Measurements from ENCODE around the gene TRIM60. TPM values are rescaled to one million over a fixed set of nuclear protein-coding genes. Genes with fewer than 3 reads are reported as not detected.
A peak's percentile ranks its signal among the peaks of the same experiment; 100 is the strongest.
"Not testable (repeated sequence)": the region's sequence is repeated elsewhere in the genome, so short reads cannot be mapped to it uniquely, and the experiment has no call there.

Gene TRIM60
- total RNA-seq, 1 experiment from 2014 or later = not detected

DNA sequence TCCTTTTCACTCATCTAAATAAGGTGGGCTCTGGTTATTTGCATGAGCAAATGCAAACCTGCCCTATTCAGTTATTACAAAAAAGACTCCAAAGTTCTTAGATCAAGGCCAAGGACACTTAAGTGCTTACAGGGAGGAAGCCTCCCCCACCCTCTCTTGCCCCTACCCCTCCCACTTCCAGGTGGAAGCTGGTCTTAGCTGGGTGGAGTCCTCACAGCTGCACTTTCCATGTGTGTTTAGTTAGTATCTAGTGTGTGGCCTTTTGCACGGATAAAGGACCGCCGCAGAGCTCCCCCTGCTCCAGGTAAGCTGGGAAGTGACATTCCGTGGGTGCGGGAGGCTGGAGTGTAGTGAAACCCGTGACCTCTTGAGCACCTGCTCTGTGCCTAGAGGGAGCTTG is 21.8 kb downstream of the TRIM60 start, which contains the start of gene TRIM75:
Gene TRIM75 (plus strand): TSS at position 222 of the 400 bp plus-strand sequence. CDS start 5,282 bp downstream, outside the sequence.
- DNase-seq (ENCODE audit: low read depth) = no peak

DNA sequence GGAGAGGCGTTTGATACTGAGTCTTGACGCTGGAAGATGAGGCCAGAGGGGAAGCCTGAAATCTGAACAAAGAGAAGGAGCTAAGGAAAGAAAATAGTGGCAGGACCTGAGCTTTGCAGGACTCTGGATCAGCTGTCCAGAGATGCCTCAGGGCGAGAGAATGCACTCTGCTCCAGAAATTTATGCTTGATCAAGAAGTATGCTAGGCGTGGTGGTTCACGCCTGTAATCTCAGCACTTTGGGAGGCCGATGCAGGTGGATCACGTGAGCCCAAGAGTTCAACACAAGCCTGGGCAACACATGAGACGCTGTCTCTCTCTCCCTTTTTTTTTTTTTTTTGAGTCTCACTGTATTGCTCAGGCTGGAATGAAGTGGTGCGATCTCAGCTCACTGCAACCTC is 23.8 kb downstream of the TRIM60 start:
- no peak for DNase-seq (ENCODE audit: low read depth)

GRCh38 chr4:165058666-165059065 is 26.9 kb downstream of the TRIM60 start:
- DNase-seq (ENCODE audit: low read depth) = peak; percentile 91

GRCh38 chr4:165059386-165059785 is 27.6 kb downstream of the TRIM60 start:
- DNase-seq (ENCODE audit: low read depth) = peak; percentile 12

- DNase-seq (ENCODE audit: low read depth) = peak; percentile 18
These were observed 29.1 kb downstream of the TRIM60 start for GRCh38 chr4:165060938-165061337.

DNA sequence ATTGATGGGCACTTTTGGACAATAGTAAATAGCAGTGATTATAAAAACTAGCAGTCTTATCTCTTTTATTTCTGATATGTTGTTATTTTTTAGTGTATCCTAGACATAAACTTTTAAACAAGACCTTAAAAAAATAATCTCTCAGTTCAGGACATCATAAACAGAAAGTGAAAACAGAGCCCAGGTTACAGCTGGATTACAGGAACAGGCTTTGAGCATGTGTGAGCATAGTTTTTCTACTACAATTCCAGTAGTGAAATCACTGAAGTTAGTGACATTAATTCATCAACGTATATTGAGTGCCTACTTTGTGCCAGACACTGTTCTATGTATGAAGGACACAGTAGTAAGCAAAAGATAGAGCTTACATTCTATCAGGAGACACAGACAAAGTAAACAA is 38.8 kb downstream of the TRIM60 start:
- DNase-seq (ENCODE audit: low read depth) = no peak

GRCh38 chr4:165073346-165073745 is 41.5 kb downstream of the TRIM60 start:
- DNase-seq (ENCODE audit: low read depth) = not testable (repeated sequence)

- no peak for DNase-seq (ENCODE audit: low read depth)
These were observed 45.3 kb downstream of the TRIM60 start for GRCh38 chr4:165077034-165077578.

DNA sequence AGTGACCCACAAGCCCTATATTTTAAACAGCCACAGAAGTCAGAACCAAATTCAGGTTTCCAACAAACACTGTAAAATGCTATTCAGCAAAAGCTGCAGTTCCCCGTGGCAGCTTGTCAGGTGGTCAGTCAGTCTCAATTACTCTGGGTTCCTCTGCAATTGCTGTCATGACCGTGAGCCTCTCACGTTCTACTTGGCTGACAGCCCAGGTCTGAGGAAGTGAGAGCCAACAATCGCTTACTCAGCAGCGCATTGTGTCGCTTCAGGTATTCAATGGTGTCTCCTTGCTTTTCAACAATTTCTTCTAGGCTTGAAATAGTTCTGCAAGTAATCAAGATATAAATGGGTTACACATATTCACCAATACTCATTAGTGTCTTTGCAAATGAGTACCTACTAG is 47.7 kb downstream of the TRIM60 start:
- DNase-seq (ENCODE audit: low read depth) = no peak

- not testable (repeated sequence) for DNase-seq (ENCODE audit: low read depth)
These were observed 53.0 kb downstream of the TRIM60 start for GRCh38 chr4:165084787-165085186.

DNA sequence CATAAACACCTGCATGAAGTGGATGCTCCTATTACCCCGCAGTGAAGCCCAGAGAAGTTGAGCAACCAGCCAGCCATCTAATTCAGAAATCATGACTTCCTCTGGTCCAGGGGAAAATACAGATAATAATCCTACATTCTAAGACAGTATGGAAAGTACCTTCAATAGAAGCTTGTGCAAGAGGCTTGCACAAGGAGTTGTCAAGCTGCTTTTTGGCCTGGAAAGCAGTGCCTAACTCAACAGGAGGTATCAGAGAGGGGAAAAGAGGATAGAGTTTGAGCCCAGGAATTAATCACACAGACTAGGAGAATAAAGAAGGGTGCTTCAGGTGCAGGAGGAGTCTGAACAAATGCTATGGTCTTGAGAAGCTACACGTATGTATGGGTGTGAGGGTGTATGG is 54.1 kb downstream of the TRIM60 start:
- DNase-seq (ENCODE audit: low read depth) = no peak

DNA sequence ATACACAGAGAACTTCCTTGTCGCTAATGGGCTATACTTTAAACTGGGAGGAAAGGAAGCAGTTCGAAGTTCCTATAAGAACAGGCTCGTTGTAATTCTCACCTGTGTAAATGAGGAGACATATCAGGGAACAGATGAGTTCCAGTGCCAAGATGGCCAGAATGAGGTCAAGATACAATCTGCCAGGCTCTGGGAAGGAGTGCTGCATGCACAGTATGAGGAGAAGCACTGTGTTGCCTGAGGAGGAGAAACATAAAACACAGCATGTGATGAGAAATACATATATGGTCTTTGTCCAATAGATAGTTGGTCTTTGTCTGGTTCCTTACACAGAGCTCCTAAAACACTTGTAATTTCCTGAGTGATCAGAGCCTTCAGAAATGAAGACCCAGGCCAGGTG is 56.6 kb downstream of the TRIM60 start:
- no peak for DNase-seq (ENCODE audit: low read depth)

Other genes with a start within 250 kb of the TRIM60 start
- gene APELA, start 154.8 kb upstream of the TRIM60 start, total RNA-seq (2014; rRNA removed) = not detected in 2 replicates
- not detected in 2 replicates for gene TRIM61, start 54.3 kb upstream of the TRIM60 start, total RNA-seq (2014; rRNA removed)
- 0.11 and 0.13 TPM in 2 replicates for gene TRIM75, start 21.9 kb downstream of the TRIM60 start, total RNA-seq (2014; rRNA removed)
- 12.5 and 14.9 TPM in 2 replicates for gene TMEM192, start 80.9 kb downstream of the TRIM60 start, total RNA-seq (2014; rRNA removed)
- 22.2 and 25.6 TPM in 2 replicates for gene KLHL2, start 175.6 kb downstream of the TRIM60 start, total RNA-seq (2014; rRNA removed)